A549 (cell line): ENCODE measurements around the gene VSNL1.

Experiments
- CBX2 ChIP-seq: fragments of 200-600 bp; sonication (generic); IDR thresholded peaks from 2 replicates; pipeline ENCODE4 v1.6.1; 2016; ENCODE audit warnings: low read depth, mild to moderate bottlenecking, borderline replicate concordance
- CTCF ChIP-seq: fragments of >200 bp; sonication (Bioruptor Twin); formaldehyde crosslinking; IDR thresholded peaks from 3 replicates; pipeline ENCODE4 v1.5.1; 2016
- FOSL2 ChIP-seq, 2 experiments: fragments of 450-650 bp in 1 of 2; fragments of >200 bp in 1 of 2; sonication (Bioruptor Twin) in 1 of 2; formaldehyde crosslinking; IDR thresholded peaks; 2 replicates each; pipeline versions ENCODE4 v1.5.0 to v1.6.1; 2016 to 2020; ENCODE audit warnings: mild to moderate bottlenecking in 1 of 2, moderate library complexity in 1 of 2
- HDAC2 ChIP-seq: fragments of 200-600 bp; sonication (generic); IDR thresholded peaks from 2 replicates; pipeline ENCODE4 v1.6.1; 2016
- HMGXB4 ChIP-seq: fragments of 250-450 bp; sonication (Bioruptor Pico); IDR thresholded peaks from 2 replicates; pipeline ENCODE4 v1.5.0; 2021; ENCODE audit warnings: mild to moderate bottlenecking, moderate library complexity, borderline replicate concordance
- MAFK ChIP-seq: fragments of 450-650 bp; IDR thresholded peaks from 2 replicates; pipeline ENCODE4 v1.6.1; 2014; ENCODE audit not compliant: partially characterized antibody
- MAX ChIP-seq: IDR thresholded peaks from 2 replicates; pipeline ENCODE4 v1.6.1; 2012
- POLR2A ChIP-seq: IDR thresholded peaks from 2 replicates; pipeline ENCODE4 v1.6.1; 2012; ENCODE audit warnings: mild to moderate bottlenecking, low read length
- REST ChIP-seq: fragments of 200-600 bp; sonication (generic); IDR thresholded peaks from 2 replicates; pipeline ENCODE4 v1.6.1; 2016; ENCODE audit warnings: antibody characterized with exemption, mild to moderate bottlenecking, moderate library complexity

- TF ChIP-seq MAX (no peak), CTCF (no peak), MAFK (no peak), HMGXB4 (CRISPR knock-in tag) (no peak), FOSL2 (IDR thresholded peaks at IDR 0.05) (no peak), FOSL2 (CRISPR knock-in tag; IDR thresholded peaks at IDR 0.05) (no peak), CBX2 (no peak), POLR2A (no peak), REST (no peak), HDAC2 (no peak)
Observed at GRCh38 chr2:17495590-17495989, 44.9 kb upstream of the VSNL1 start.
